Heart left ventricle (tissue), 16 donors: ENCODE results near the gene BACE1-AS. TPM values are rescaled to one million over a fixed set of nuclear protein-coding genes. Genes with fewer than 3 reads are reported as not detected.
"Not testable (repeated sequence)": the region's sequence is repeated elsewhere in the genome, so short reads cannot be mapped to it uniquely, and the experiment has no call there.

Experiments
- ATAC-seq, 4 donors: fragments of 200-7000 bp; cut with Tn5 transposase; one replicate each; pipeline ENCODE4 v1.9.1; 2020 to 2022; ENCODE audit warnings: moderate library complexity in 4 of 4, mild to moderate bottlenecking in 3 of 4, moderate number of reproducible peaks in 1 of 4
- DNase-seq, 5 donors: peaks; one replicate each; pipeline ENCODE4 v3.0.0-alpha.2; 2020
- H3K27ac ChIP-seq, 12 donors: fragments of 200-600 bp; sonication (generic) in 4 of 12; one replicate each; pipeline versions ENCODE4 v1.5.0 to v1.8.0; 2016 to 2022; ENCODE audit warnings: mild to moderate bottlenecking in 2 of 12
- H3K27me3 ChIP-seq, 9 donors: fragments of 200-600 bp; sonication (generic) in 2 of 9; one replicate each; pipeline versions ENCODE4 v1.5.1 to v1.8.0; 2016 to 2022; ENCODE audit warnings: mild to moderate bottlenecking in 3 of 9
- H3K36me3 ChIP-seq, 9 donors: fragments of 200-600 bp; sonication (generic) in 2 of 9; one replicate each; pipeline versions ENCODE4 v1.5.0 to v1.8.0; 2018 to 2022; ENCODE audit warnings: mild to moderate bottlenecking in 2 of 9
- H3K4me1 ChIP-seq, 12 donors: fragments of 200-600 bp; sonication (generic) in 4 of 12; one replicate each; pipeline versions ENCODE4 v1.5.0 to v1.8.0; 2016 to 2022; ENCODE audit warnings: mild to moderate bottlenecking in 3 of 12
- H3K4me3 ChIP-seq, 12 donors: fragments of 200-600 bp; sonication (generic) in 4 of 12; one replicate each; pipeline versions ENCODE4 v1.5.0 to v1.8.0; 2017 to 2022; ENCODE audit warnings: mild to moderate bottlenecking in 9 of 12, moderate library complexity in 4 of 12
- H3K9me3 ChIP-seq, 12 donors: fragments of 200-600 bp; sonication (generic) in 4 of 12; one replicate each; pipeline versions ENCODE4 v1.5.0 to v1.8.0; 2016 to 2022; ENCODE audit warnings: mild to moderate bottlenecking in 1 of 12
- CTCF ChIP-seq, 12 donors: fragments of 200-600 bp; sonication (generic) in 4 of 12; IDR thresholded peaks; one replicate each; pipeline versions ENCODE4 v1.5.0 to v1.8.0; 2018 to 2022; ENCODE audit warnings: antibody characterized with exemption in 12 of 12, mild to moderate bottlenecking in 5 of 12
- POLR2A ChIP-seq, 2 donors: fragments of 450-650 bp; IDR thresholded peaks; one replicate each; pipeline ENCODE4 v1.6.1; 2017; ENCODE audit warnings: antibody characterized with exemption in 2 of 2, mild to moderate bottlenecking in 2 of 2, moderate library complexity in 2 of 2
- WGBS, 4 donors: extraction: QIAGEN DNeasy Blood & Tissue Kit in 2 of 4; methylation state at CpG; one replicate each; pipeline versions ENCODE4 v1.1.5 to v1.1.7; 2013 to 2018; 5-methylcytosine and 5-hydroxymethylcytosine counted together
- intact Hi-C, 10 donors: fragments of 100-400 bp; cut with DNase I; formaldehyde crosslinking; loops; one replicate each; pipeline versions ENCODE4 v1.11.1 to v1.14.2; 2022
- polyA plus RNA-seq, 2 donors: library from polyadenylated mRNA; stranded (reverse); fragments of 200-250 nt; gene quantifications; one replicate each; pipeline ENCODE4 v1.2.3, GENCODE V29; 2013
- total RNA-seq, 9 donors: library from RNA; depleted of rRNA in 2 of 9; stranded (reverse); fragments of >200 nt in 2 of 9; fragmentation: NEBNext Ultra II Directional in 3 of 9; extraction: Animal tissue kit (Norgen Biotek cat#: 25700) in 3 of 9; gene quantifications; one replicate each; pipeline versions ENCODE4 v1.1.0 to v1.2.4, GENCODE V29; 2016 to 2023
- donor health status: ischemic (EF 13 %, LVEDD 7.1; RV severe dilation, severe dysfunction).
- donor health status: healthy with polysubstance abuse.
- donor health status: DM: no; HTN: yes; CAD: no.
- donor health status: DM: no; HTN: no; CAD: no.
- donor health status: ischemic (EF 25% LVEDD 6.9; RV normal size, moderate dysfunction).
- donor health status: ischemic (EF 25% LVEDD 5.7; RV mildly dilated, moderate dysfunction).
- donor health status: healthy.
- donor health status: DM: yes; HTN: yes; CAD: no.
- donor health status: ischemic (EF 35%, LVEDD 5.7; RV mildly dilated, moderate dysfunction).
- donor health status: nonischemic (EF 11% LVEDD 7.7; RV severe dilation, severe dysfunction).
- donor health status: DM: yes; HTN: yes; CAD: no.
- donor health status: PGD.
- donor health status: ischemic (EF 29% LVEDD 5.4; RV normal size, mild dysfunction).
- donor health status: nonischemic (EF 23%, LVEDD 6.1; RV moderate dilation, normal function).

The BACE1-AS gene
- total and polyA plus RNA-seq, 11 donors: 4.2 to 16.6 (median 9.8) TPM

- no peak overlapping the region for H3K4me3 ChIP-seq
- H3K4me1 ChIP-seq: no peaks in the 10 kb centered on the region
- H3K9me3 ChIP-seq: no peaks in the 10 kb centered on the region
- no peaks in the 10 kb centered on the region for H3K27me3 ChIP-seq
- ATAC-seq (no peak), DNase-seq (no peak)
- intact Hi-C loops: no loop called here
- WGBS, 4 donors: 85 to 88% (median 87%) methylated on average over 3 of the region's 3 CpGs
- TF ChIP-seq POLR2A (IDR thresholded peaks at IDR 0.05): no peak
- TF ChIP-seq CTCF (IDR thresholded peaks at IDR 0.05): no peak
- no peak overlapping the region for H3K27ac ChIP-seq
- peaks cover 0 to 89% (median 51%) of the 10 kb centered on the region in 9 donors for H3K36me3 ChIP-seq
Observed at GRCh38 chr11:117255966-117256365, 35.2 kb upstream of the BACE1-AS start.

DNA sequence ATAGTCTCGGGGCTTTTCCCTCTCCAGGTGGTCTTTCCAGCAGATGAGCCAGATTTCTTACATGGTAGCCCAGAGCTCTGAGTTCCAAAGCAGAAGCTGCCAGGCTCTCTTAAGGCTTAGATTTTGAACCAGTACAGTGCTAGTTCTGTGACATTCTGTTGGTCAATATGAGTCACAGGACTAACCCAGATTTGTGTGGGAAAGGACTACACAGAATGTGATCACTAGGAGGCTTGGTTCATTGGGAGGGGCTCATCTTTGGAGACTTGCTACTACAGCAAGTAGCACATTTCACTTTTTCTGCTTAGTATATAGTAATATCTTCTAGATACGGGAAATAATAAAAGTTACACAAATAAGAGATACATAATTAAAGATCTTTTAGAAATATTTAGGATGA lies 34.6 kb upstream of the BACE1-AS start:
- Histone ChIP-seq H3K27ac (no peak overlapping the region), H3K4me3 (no peak overlapping the region), H3K9me3 (no peaks in the 10 kb centered on the region), H3K27me3 (no peaks in the 10 kb centered on the region), H3K36me3 (peaks cover 0 to 94% (median 57%) of the 10 kb centered on the region in 9 donors), H3K4me1 (no peaks in the 10 kb centered on the region)
- WGBS, 4 donors: 39 to 71% (median 60%) methylated on average over 2 of the region's 2 CpGs
- TF ChIP-seq CTCF (IDR thresholded peaks at IDR 0.05) (no peak), POLR2A (IDR thresholded peaks at IDR 0.05) (no peak)
- DNase-seq: no peak
- no peak for ATAC-seq
- intact Hi-C loops: no loop called here

DNA sequence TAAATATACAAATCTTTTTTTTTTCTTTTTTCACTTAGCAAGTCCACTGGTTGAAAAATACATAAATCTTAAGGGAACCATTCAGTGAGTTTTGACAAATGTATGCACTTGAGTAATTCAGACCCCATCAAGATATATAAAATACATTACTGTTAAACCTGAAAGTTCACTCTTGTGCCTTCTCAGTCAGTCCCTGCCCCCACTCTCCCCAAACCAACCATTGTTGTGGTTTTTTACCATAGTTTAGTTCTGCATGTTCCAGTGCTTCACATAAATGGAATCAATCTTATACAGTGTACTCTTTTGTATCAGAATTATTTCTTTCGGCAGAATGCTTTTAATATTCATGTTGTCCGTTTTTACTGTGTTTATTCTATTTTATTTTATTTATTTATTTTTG lies 32.6 kb upstream of the BACE1-AS start:
- ATAC-seq: no peak
- intact Hi-C loops: no loop called here
- no peak for TF ChIP-seq CTCF (IDR thresholded peaks at IDR 0.05)
- TF ChIP-seq POLR2A (IDR thresholded peaks at IDR 0.05): no peak
- WGBS, 4 donors: 91 to 98% (median 96%) methylated on average over 2 of the region's 2 CpGs
- Histone ChIP-seq H3K27ac (no peak overlapping the region), H3K9me3 (no peaks in the 10 kb centered on the region), H3K36me3 (peaks cover 0 to 91% (median 51%) of the 10 kb centered on the region in 9 donors), H3K27me3 (no peaks in the 10 kb centered on the region), H3K4me1 (no peaks in the 10 kb centered on the region), H3K4me3 (no peak overlapping the region)
- DNase-seq: no peak

DNA sequence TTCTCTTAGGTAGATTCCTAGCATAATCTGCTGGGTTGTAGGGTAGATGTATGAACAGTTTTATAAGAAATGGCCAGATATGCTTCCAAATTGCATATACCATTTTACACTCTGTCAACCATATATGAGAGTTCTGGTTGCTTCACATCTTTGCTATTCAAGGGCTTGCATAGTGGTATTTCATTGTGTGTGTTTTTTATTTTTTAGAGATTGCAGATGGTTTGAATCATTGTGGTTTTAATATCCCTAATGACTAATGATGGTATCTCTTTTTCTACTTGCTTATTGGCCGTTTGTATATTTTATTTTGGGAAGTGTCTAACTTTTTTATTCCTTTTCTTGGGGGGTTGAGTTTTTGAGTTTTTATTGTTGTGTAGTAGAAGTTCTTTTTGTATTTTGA lies 31.7 kb upstream of the BACE1-AS start:
- ATAC-seq (no peak), DNase-seq (no peak)
- Histone ChIP-seq H3K27me3 (no peaks in the 10 kb centered on the region), H3K36me3 (peaks cover 0 to 85% (median 47%) of the 10 kb centered on the region in 9 donors), H3K4me3 (no peak overlapping the region), H3K27ac (no peak overlapping the region), H3K9me3 (no peaks in the 10 kb centered on the region), H3K4me1 (no peaks in the 10 kb centered on the region)
- TF ChIP-seq POLR2A (IDR thresholded peaks at IDR 0.05): no peak
- no peak for TF ChIP-seq CTCF (IDR thresholded peaks at IDR 0.05)
- intact Hi-C loops: no loop called here
- WGBS, 4 donors: 67 to 84% (median 74%) methylated on average over 1 of the region's 1 CpG

GRCh38 chr11:117264624-117265323 lies 26.4 kb upstream of the BACE1-AS start:
- DNase-seq, intact Hi-C loops, H3K4me1 ChIP-seq, ATAC-seq, H3K27me3 ChIP-seq, H3K4me3 ChIP-seq, H3K27ac ChIP-seq, H3K9me3 ChIP-seq: not testable (repeated sequence)
- WGBS, 4 donors: 91 to 97% (median 96%) methylated on average over 7 of the region's 7 CpGs
- peaks cover 0 to 63% (median 32%) of the 10 kb centered on the region in 9 donors for H3K36me3 ChIP-seq
